Aorta (tissue), 5 donors: ENCODE measurements around the gene CCL20. TPM values are rescaled to one million over a fixed set of nuclear protein-coding genes. Genes with fewer than 3 reads are reported as not detected.

Source experiments
- ATAC-seq: fragments of 200-7000 bp; cut with Tn5 transposase; one replicate; pipeline ENCODE4 v1.9.1; 2022; ENCODE audit warnings: moderate library complexity; ENCODE audit not compliant: low FRiP score
- DNase-seq, 2 donors: peaks; one replicate each; pipeline ENCODE4 v3.0.0-alpha.2; 2020
- H3K27ac ChIP-seq, 2 donors: one replicate each; pipeline ENCODE4 v1.5.1; 2013; ENCODE audit warnings: low read length in 2 of 2, mild to moderate bottlenecking in 2 of 2, moderate library complexity in 2 of 2, control low read depth in 1 of 2, inconsistent platforms in 1 of 2, low read depth in 1 of 2
- H3K27me3 ChIP-seq, 2 donors: one replicate each; pipeline ENCODE4 v1.6.1; 2013; ENCODE audit warnings: control low read depth in 1 of 2, low read length in 1 of 2, mild to moderate bottlenecking in 1 of 2, moderate library complexity in 1 of 2; ENCODE audit not compliant: insufficient read depth in 2 of 2, control insufficient read depth in 1 of 2
- H3K36me3 ChIP-seq, 2 donors: one replicate each; pipeline ENCODE4 v1.6.1; 2013; ENCODE audit warnings: control low read depth in 1 of 2, low read length in 1 of 2, mild to moderate bottlenecking in 1 of 2; ENCODE audit not compliant: insufficient read depth in 2 of 2, control insufficient read depth in 1 of 2
- H3K4me1 ChIP-seq, 2 donors: one replicate each; pipeline ENCODE4 v1.6.1; 2013; ENCODE audit warnings: low read length in 2 of 2, control low read depth in 1 of 2, mild to moderate bottlenecking in 1 of 2, moderate library complexity in 1 of 2; ENCODE audit not compliant: insufficient read depth in 2 of 2, control insufficient read depth in 1 of 2
- H3K4me3 ChIP-seq, 2 donors: one replicate each; pipeline ENCODE4 v1.5.1; 2013; ENCODE audit warnings: low read length in 2 of 2, control low read depth in 1 of 2, mild to moderate bottlenecking in 1 of 2
- H3K9me3 ChIP-seq: one replicate; pipeline ENCODE4 v1.6.1; 2013; ENCODE audit warnings: mild to moderate bottlenecking, low read length; ENCODE audit not compliant: control insufficient read depth
- WGBS, 2 donors: extraction: QIAGEN DNeasy Blood & Tissue Kit; methylation state at CpG; one replicate each; pipeline ENCODE4 v1.1.7; 2013; 5-methylcytosine and 5-hydroxymethylcytosine counted together
- intact Hi-C, 2 donors: fragments of 100-400 bp; cut with DNase I; formaldehyde crosslinking; loops; one replicate each; pipeline versions ENCODE4 v1.14.2 to v1.15.0; 2022
- polyA plus RNA-seq, 2 donors: library from polyadenylated mRNA; stranded (reverse); fragments of 200-250 nt; gene quantifications; one replicate each; pipeline ENCODE4 v1.2.3, GENCODE V29; 2013
- total RNA-seq, 2 donors: library from RNA; stranded (reverse); fragmentation: NEBNext Ultra II Directional; extraction: Animal tissue kit (Norgen Biotek cat#: 25700); gene quantifications; one replicate each; pipeline ENCODE4 v1.2.1, GENCODE V29; 2021
- donor health status: healthy with polysubstance abuse.
- donor health status: Bipolar disorder and iron deficiency.
- donor health status: DM: no; HTN: no; CAD: no.
- donor health status: DM: no; HTN: no; CAD: no.
- donor health status: DM: yes; HTN: yes; CAD: no.

CCL20 gene
- total and polyA plus RNA-seq, 4 donors, result 0.23 to 5.5 (median 0.45) TPM; not detected in 1

DNA sequence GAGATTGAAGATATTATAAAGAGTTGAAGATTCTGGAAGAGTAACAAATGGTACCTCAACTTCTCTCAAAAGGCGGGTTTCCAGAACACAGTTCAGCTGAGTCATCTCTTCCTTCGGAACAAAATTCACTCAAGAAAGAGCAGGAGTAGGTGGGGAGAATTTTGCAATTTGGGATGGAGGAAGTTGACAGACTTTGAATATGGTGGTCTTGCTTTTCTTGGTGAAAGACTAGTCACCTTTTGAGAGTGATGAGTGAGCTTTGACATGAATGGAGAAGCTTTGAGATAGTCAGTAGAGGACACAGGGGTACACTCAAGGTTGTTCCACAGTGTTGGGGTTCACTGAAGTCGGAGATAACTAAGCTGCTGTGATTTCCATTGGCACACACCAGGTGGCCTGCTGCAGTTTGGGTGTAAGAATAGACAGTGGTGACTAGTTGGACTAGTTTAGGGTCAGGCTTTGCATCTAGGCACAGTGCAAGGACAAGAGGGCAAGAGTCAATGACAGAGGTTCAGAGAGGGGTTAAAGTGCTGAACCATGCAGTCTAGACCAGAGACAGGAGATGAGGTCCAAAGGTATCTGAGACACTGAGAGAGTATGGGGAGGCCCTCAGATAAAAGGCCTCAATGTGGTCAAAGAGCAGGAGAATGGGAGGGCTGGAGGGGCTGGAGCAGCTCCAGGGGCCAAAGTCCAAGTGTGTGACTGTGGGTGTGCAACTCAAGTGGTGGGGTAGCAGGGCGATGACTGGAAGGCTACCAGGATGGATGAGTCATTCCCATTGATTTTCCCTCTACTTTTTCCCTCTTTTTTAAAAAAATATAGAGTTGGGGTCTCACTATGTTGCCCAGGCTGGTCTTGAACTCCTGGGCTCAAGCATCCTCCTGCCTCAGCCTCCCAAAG, 7.7 kb downstream of the CCL20 start:
- Histone ChIP-seq H3K4me3 (no peak overlapping the region), H3K36me3 (no peaks in the 10 kb centered on the region), H3K27me3 (no peaks in the 10 kb centered on the region), H3K4me1 (peaks cover 3 to 6% of the 10 kb centered on the region in 2 donors), H3K27ac (no peak overlapping the region), H3K9me3 (no peaks in the 10 kb centered on the region)
- 85 to 88% methylated on average over 4 of the region's 4 CpGs for WGBS, 2 donors
- intact Hi-C loops, result loop anchor here in 1 of 2 donors (5.0 kb wide), 1 partner anchor 41 kb away; no protein-coding TSS in a partner anchor
- ATAC-seq, result no peak
- DNase-seq, result no peak

- ATAC-seq (no peak), DNase-seq (no peak)
- intact Hi-C loops, result loop anchor here in 1 of 2 donors (5.0 kb wide), 1 partner anchor 40 kb away; no protein-coding TSS in a partner anchor
- Histone ChIP-seq H3K9me3 (no peaks in the 10 kb centered on the region), H3K4me1 (peaks cover 3 to 6% of the 10 kb centered on the region in 2 donors), H3K27ac (no peak overlapping the region), H3K27me3 (no peaks in the 10 kb centered on the region), H3K36me3 (no peaks in the 10 kb centered on the region), H3K4me3 (no peak overlapping the region)
- WGBS, 2 donors, result 71 to 77% methylated on average over 2 of the region's 2 CpGs
These were observed 8.9 kb downstream of the CCL20 start for GRCh38 chr2:227822416-227823003.

DNA sequence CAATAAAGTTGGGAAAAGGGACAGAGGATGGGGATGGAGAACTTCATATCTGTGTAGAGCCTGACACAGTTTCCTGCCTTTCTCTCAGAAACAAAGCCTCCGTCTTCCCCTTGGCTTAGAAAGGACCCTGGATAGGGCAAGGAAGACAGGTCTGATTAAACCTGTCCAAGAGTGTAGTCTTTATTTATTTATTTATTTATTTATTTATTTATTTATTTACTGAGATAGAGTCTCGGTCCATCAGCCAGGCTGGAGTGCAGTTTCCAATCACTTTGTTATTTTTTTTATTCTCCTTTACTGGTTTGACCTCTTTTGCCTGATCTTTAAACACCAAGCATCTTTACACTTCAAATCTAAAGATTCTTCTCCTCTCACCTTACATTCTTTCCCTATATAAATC, 10.3 kb downstream of the CCL20 start:
- intact Hi-C loops, result loop anchor here in 1 of 2 donors (5.0 kb wide), 1 partner anchor 38 kb away; no protein-coding TSS in a partner anchor
- ATAC-seq (no peak), DNase-seq (no peak)
- no peak overlapping the region for H3K4me3 ChIP-seq
- H3K36me3 ChIP-seq, result no peaks in the 10 kb centered on the region
- 67 to 89% methylated on average over 2 of the region's 2 CpGs for WGBS, 2 donors
- no peaks in the 10 kb centered on the region for H3K27me3 ChIP-seq
- no peak overlapping the region for H3K27ac ChIP-seq
- no peaks in the 10 kb centered on the region for H3K9me3 ChIP-seq
- H3K4me1 ChIP-seq, result peaks cover 1 to 3% of the 10 kb centered on the region in 2 donors

DNA sequence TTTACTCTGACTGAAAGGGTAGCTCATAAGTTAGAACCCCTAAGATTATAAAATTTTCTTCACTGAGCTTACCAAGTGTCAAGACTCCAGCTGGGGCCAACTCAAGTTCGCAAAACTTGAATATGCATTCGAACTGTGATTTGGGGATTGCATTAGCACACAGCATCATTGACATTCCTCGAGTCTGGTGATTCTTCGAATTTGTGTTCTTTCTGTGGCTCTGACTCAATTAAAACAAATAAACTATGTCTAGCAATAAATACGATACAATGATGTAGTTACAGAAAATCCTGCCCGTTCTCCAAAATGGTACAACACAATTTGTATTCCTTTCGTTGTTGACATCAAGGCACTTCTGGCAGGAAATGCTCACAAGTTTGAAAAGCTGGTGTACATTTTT, 11.1 kb downstream of the CCL20 start:
- no peak overlapping the region for H3K27ac ChIP-seq
- H3K36me3 ChIP-seq, result no peaks in the 10 kb centered on the region
- H3K9me3 ChIP-seq, result no peaks in the 10 kb centered on the region
- H3K4me1 ChIP-seq, result no peaks in the 10 kb centered on the region
- DNase-seq (no peak), ATAC-seq (no peak)
- H3K4me3 ChIP-seq, result no peak overlapping the region
- no peaks in the 10 kb centered on the region for H3K27me3 ChIP-seq
- intact Hi-C loops, result loop anchor here in 1 of 2 donors (5.0 kb wide), 1 partner anchor 38 kb away; no protein-coding TSS in a partner anchor
- WGBS, 2 donors, result 85 to 92% methylated on average over 7 of the region's 7 CpGs

GRCh38 chr2:227826019-227826521, 12.4 kb downstream of the CCL20 start:
- Histone ChIP-seq H3K27ac (no peak overlapping the region), H3K4me1 (no peaks in the 10 kb centered on the region), H3K27me3 (no peaks in the 10 kb centered on the region), H3K36me3 (no peaks in the 10 kb centered on the region), H3K4me3 (no peak overlapping the region), H3K9me3 (no peaks in the 10 kb centered on the region)
- WGBS, 2 donors, result 39 to 53% methylated on average over 10 of the region's 10 CpGs
- ATAC-seq (no peak), DNase-seq (no peak)
- intact Hi-C loops, result no loop called here

DNA sequence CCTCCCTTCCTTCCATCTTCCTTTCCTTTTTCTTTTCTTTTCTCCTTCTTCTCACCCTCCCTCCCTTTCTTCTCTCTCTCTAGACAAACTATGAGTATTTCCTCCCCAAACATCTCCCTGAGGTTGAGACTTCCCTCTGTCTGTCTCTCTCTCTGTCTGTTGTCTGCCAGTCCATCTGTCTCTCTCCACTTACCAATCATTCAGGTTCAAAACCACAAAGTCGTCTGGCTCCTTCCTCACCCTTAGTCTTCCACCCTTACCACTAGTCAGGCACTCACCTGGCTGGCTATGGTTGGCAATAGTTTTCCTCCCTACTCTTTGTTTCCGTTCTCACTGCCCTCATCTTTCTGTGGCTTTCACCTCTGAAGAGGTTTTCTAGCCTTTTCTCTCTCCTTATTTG, 12.9 kb downstream of the CCL20 start:
- no peak for DNase-seq
- 34 to 78% methylated on average over 2 of the region's 2 CpGs for WGBS, 2 donors
- no peak overlapping the region for H3K4me3 ChIP-seq
- no peaks in the 10 kb centered on the region for H3K4me1 ChIP-seq
- H3K27me3 ChIP-seq, result no peaks in the 10 kb centered on the region
- intact Hi-C loops, result no loop called here
- no peaks in the 10 kb centered on the region for H3K36me3 ChIP-seq
- H3K27ac ChIP-seq, result no peak overlapping the region
- ATAC-seq, result no peak
- H3K9me3 ChIP-seq, result no peaks in the 10 kb centered on the region

DNA sequence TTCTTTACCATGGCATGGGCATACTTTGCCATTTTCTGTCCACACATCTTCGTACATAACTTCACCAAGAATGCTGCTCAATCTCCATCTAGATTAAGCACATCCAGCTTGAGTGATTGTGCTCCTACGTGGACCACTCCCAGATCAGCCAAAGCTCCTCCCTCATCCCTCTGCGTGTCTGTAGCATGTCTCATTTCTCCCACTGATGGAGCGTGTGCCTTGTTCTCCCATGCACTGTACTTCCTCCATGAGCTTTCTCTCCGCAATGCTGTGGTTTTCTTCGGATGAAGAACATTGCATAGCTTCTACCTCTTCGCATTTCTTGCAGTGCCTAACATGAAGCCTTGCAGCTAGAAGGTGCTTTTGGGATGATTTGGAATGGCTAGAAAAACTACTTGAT, 13.5 kb downstream of the CCL20 start:
- WGBS, 2 donors, result 87 to 88% methylated on average over 7 of the region's 7 CpGs
- Histone ChIP-seq H3K4me1 (no peaks in the 10 kb centered on the region), H3K27ac (no peak overlapping the region), H3K36me3 (no peaks in the 10 kb centered on the region), H3K4me3 (no peak overlapping the region), H3K27me3 (no peaks in the 10 kb centered on the region), H3K9me3 (no peaks in the 10 kb centered on the region)
- DNase-seq, result no peak
- intact Hi-C loops, result no loop called here
- no peak for ATAC-seq

DNA sequence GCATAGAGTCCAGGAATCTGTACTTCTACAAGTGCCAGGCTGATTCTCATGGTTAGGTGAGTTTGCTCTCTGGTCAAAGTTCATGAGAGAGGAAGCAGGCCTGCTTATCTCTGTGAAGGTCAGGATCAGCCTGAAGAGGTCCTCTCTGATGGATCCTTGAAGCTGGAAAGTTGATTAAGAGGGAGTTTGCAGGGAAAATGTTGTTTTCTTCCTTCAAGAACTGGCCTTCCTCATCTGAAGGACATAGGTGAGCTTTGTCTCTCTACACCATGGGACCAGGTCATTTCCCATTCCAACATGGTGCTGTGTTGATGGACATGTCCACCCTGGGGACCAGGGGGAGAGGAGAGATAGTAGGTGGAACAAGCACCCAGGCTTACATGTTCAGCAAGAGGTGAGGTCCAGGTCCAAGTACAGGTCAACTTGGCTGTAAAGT, 14.9 kb downstream of the CCL20 start:
- no peak overlapping the region for H3K27ac ChIP-seq
- H3K4me3 ChIP-seq, result no peak overlapping the region
- H3K9me3 ChIP-seq, result no peaks in the 10 kb centered on the region
- H3K36me3 ChIP-seq, result no peaks in the 10 kb centered on the region
- H3K4me1 ChIP-seq, result no peaks in the 10 kb centered on the region
- intact Hi-C loops, result no loop called here
- no peaks in the 10 kb centered on the region for H3K27me3 ChIP-seq
- DNase-seq (no peak), ATAC-seq (no peak)
